Measurements from ENCODE around the gene EIF1AX.
"Not testable (repeated sequence)": the region's sequence is repeated elsewhere in the genome, so short reads cannot be mapped to it uniquely, and the experiment has no call there.

EIF1AX gene

GRCh38 chrX:20127440-20127839 is 14.2 kb downstream of the EIF1AX start:
- DNase-seq (ENCODE audit: low read depth in 2 of 2) = not testable (repeated sequence)

GRCh38 chrX:20126833-20127232 is 14.8 kb downstream of the EIF1AX start:
- not testable (repeated sequence) for DNase-seq (ENCODE audit: low read depth in 2 of 2)

DNA sequence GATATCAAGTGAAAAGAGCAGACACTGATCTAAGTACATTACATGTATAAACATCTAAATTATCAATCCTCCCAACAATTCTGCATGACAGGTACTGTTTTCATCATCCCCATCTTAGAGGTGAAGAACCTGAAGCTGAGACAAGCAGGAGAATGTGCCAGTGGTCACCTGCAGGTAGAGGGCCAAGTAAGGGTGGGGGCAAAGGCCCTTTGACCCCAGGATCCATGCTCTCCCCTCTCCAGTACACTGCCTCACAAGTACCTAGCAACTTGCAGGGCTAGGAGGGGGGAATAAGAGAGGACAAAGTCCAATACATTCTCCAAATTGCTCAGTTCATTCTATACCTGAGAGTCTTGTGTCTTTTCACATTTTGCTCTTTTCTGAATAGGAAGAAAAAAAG is 16.7 kb downstream of the EIF1AX start:
- DNase-seq (ENCODE audit: low read depth in 2 of 2) = no peak

GRCh38 chrX:20118065-20118824 is 23.4 kb downstream of the EIF1AX start:
- no peak for DNase-seq (ENCODE audit: low read depth in 2 of 2)

- DNase-seq (ENCODE audit: low read depth in 2 of 2) = no peak
Measured at GRCh38 chrX:20116577-20117240, 24.9 kb downstream of the EIF1AX start, which contains the start of gene MAP7D2. Gene MAP7D2 (minus strand): TSS chrX:20116907. CDS start chrX:20116879, 28 bp downstream.

DNA sequence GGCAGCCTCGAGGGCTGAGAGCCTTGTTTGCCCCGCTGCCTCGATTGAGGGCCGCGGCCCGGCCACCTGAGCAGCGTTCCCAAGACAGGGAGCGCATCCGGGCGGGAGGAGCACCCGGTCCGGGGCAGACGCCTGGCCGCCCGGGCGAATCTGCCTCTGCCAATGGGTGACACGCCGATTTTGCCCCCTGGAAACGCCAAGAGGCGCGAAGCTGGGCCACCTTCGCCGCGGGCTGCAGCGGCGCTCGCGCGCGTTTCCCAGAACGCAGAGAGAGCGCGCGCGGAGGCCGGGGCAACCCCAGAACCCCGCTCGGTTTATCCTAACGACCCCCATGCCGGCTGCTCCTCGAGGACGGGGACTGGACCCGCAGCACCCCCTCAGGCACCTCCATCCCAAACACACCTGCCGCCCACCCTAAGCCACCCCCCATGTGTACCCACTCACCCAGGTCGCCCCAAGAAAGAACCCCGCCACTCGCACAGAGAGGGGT is 25.5 kb downstream of the EIF1AX start:
- DNase-seq (ENCODE audit: low read depth in 2 of 2) = no peak

DNA sequence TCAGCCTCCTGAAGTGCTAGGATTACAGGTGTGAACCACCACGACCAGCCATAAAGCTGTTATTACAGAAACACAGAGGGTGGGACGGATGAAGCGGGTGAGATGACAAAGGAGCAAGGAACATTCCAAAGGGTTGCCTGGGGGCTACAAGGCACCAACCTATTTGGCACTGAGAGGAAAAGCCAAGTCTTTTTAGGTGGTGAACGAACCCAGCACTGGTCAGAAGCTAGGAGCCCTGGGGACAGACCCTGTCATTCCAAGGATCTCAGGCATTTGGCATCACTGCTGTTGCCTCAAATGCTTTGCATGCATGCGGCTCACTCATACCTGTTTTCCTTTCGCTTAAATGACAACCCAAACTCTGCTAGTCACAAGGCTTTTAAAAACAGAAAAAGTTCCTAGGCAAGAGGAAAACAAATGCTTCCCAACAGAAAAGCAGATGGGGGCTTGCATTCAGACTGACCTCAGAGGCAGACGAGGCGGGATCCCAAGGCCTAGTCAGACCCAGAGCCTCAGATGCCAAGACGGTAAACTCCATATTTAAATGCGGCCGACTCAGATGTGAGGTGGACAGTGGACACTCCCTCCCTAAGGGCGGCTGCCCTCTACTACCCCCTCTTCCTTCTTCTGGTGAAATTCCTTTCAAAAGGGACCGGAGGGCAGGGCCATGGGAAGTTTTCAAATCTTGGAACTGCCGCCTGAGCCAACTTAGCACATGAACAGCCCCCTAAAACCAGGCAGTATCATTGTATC is 29.4 kb downstream of the EIF1AX start:
- no peak for DNase-seq (ENCODE audit: low read depth in 2 of 2)

DNA sequence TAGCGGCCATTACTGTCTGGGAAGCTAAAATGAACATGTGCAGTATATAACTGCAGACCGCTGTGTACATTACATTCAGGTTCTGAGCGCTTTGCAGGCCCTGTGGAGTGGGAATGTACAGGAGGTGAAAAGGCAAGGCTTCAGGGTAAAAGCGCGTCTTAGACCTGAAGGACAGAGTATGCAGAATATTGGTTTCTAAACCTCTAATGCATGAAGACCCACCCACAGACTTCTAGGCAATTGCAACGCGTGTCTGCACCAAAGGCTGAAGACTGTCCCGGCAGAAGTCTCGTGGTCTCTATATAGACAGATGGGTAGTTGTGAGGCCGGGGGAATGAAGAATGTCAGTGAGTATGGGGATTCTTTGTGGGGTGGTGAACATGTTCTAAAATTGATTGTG is 30.4 kb downstream of the EIF1AX start:
- no peak for DNase-seq (ENCODE audit: low read depth in 2 of 2)

GRCh38 chrX:20101934-20102581 is 39.6 kb downstream of the EIF1AX start:
- no peak for DNase-seq (ENCODE audit: low read depth in 2 of 2)

DNA sequence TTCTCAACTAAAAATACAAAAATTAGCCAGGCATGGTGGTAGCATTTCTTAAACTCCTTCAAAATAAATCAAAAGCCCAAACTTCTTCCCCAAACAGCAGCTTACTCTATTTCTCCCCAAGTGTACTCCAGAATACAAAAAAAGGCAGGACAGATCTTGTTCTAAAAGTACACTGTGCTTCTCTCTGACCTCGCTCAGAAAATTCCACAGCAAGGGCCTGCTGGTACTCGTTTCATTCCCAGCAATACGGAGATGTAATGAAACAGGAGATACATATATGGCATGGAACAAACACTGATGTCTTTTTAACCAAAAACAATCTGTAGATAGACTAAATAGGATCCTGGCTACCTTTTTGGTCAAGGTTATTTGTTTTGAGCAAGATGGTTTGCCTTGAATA is 50.1 kb downstream of the EIF1AX start:
- no peak for DNase-seq (ENCODE audit: low read depth in 2 of 2)

DNA sequence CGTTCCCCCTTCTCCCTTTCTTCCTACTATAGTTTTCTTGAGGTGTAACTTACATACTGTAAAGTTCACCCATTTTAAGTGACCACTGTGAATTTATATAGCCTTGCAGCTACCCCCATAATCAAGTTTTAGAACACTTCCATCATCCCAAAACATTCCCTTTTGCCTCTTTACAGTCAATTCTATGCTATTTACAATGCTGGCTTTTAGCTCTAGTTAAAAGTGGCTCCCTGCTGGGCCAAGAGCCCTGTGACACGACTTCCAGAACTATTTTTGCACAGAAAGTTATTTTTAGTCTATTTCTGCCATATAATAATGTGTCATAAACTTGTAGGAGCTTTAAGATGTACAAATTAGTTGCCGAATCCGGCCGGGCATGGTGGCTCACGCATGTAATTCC is 51.8 kb downstream of the EIF1AX start:
- no peak for DNase-seq (ENCODE audit: low read depth in 2 of 2)

- no peak for DNase-seq (ENCODE audit: low read depth in 2 of 2)
Measured at GRCh38 chrX:20080277-20080676, 61.4 kb downstream of the EIF1AX start.
